Measurements from ENCODE around the gene PEX6. TPM values are rescaled to one million over a fixed set of nuclear protein-coding genes. Genes with fewer than 3 reads are reported as not detected.

Gene PEX6
- total and polyA plus RNA-seq, 2 donors from 2014 or later: 18.0 to 22.6 TPM

DNA sequence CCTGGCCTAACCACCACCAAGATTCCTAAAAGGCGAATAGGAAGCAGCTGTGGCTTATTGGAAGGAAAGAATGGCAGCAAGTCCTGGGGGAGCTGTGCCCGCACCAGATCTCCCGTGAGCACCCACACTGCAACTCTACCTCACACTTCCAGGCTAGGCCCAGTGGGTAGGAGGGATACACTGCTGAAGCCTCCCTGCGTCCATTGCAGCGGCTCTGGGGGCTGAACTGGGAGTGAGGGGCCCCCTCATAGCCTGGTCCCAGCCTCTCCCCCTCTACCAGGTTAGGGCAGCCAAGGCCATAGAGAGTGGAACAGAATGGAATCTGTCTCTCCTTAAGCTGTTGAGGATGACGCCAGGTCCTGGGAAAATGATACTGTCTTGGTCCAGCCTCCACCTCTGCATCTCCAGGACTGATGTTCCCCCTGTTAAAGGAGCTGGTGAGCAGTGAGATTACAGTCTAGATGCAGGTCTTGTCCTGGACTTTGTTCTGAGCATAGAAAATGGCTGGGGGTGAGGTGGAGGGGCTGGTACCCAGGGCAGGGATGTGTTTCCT, 38.4 kb downstream of the PEX6 start:
- Histone ChIP-seq H3K4me1 (ENCODE audit: control insufficient read depth in 2 of 3, insufficient read depth in 2 of 3, low read depth in 1 of 3, low read length in 3 of 3) (no peaks in the 10 kb centered on the region), H3K27ac (ENCODE audit: low read depth in 2 of 2, low read length in 2 of 2) (no peak overlapping the region), H3K9me3 (ENCODE audit: control insufficient read depth in 2 of 3, insufficient read depth in 1 of 3, low read length in 3 of 3) (no peaks in the 10 kb centered on the region), H3K36me3 (ENCODE audit: control insufficient read depth in 2 of 3, insufficient read depth in 3 of 3, low read length in 3 of 3) (peaks cover 0 to 16% (median 15%) of the 10 kb centered on the region in 3 donors), H3K27me3 (ENCODE audit: control insufficient read depth, insufficient read depth, low read length) (no peaks in the 10 kb centered on the region), H3K4me3 (ENCODE audit: low read length in 3 of 3) (no peak overlapping the region), H3K9ac (ENCODE audit: low read length in 3 of 3) (no peak overlapping the region)
- intact Hi-C loops (cut with DNase I): no loop called here
- DNase-seq (peak in 1 of 5 donors; percentile 32), FAIRE-seq (no peak)
- TF ChIP-seq CTCF (IDR thresholded peaks at IDR 0.05; ENCODE audit: borderline replicate concordance, extremely low read depth, insufficient read depth): no peak

- Histone ChIP-seq H3K27ac (ENCODE audit: low read depth in 2 of 2, low read length in 2 of 2) (no peak overlapping the region), H3K4me3 (ENCODE audit: low read length in 3 of 3) (no peak overlapping the region), H3K4me1 (ENCODE audit: control insufficient read depth in 2 of 3, insufficient read depth in 2 of 3, low read depth in 1 of 3, low read length in 3 of 3) (no peaks in the 10 kb centered on the region), H3K36me3 (ENCODE audit: control insufficient read depth in 2 of 3, insufficient read depth in 3 of 3, low read length in 3 of 3) (peaks cover 0 to 19% (median 19%) of the 10 kb centered on the region in 3 donors), H3K27me3 (ENCODE audit: control insufficient read depth, insufficient read depth, low read length) (no peaks in the 10 kb centered on the region), H3K9me3 (ENCODE audit: control insufficient read depth in 2 of 3, insufficient read depth in 1 of 3, low read length in 3 of 3) (no peaks in the 10 kb centered on the region), H3K9ac (ENCODE audit: low read length in 3 of 3) (no peak overlapping the region)
- intact Hi-C loops (cut with DNase I): no loop called here
- peak in 1 of 5 donors; percentile 1 for DNase-seq
- FAIRE-seq: no peak
- TF ChIP-seq CTCF (IDR thresholded peaks at IDR 0.05; ENCODE audit: borderline replicate concordance, extremely low read depth, insufficient read depth): no peak
These were observed 39.2 kb downstream of the PEX6 start for GRCh38 chr6:42939810-42940167.

GRCh38 chr6:42938987-42939809, 39.8 kb downstream of the PEX6 start:
- Histone ChIP-seq H3K4me3 (ENCODE audit: low read length in 3 of 3) (no peak overlapping the region), H3K36me3 (ENCODE audit: control insufficient read depth in 2 of 3, insufficient read depth in 3 of 3, low read length in 3 of 3) (peaks cover 0 to 23% (median 22%) of the 10 kb centered on the region in 3 donors), H3K9ac (ENCODE audit: low read length in 3 of 3) (no peak overlapping the region), H3K9me3 (ENCODE audit: control insufficient read depth in 2 of 3, insufficient read depth in 1 of 3, low read length in 3 of 3) (no peaks in the 10 kb centered on the region), H3K27ac (ENCODE audit: low read depth in 2 of 2, low read length in 2 of 2) (no peak overlapping the region), H3K4me1 (ENCODE audit: control insufficient read depth in 2 of 3, insufficient read depth in 2 of 3, low read depth in 1 of 3, low read length in 3 of 3) (no peaks in the 10 kb centered on the region), H3K27me3 (ENCODE audit: control insufficient read depth, insufficient read depth, low read length) (no peaks in the 10 kb centered on the region)
- FAIRE-seq (no peak), DNase-seq (peak in 1 of 5 donors; percentile 43)
- intact Hi-C loops (cut with DNase I): no loop called here
- TF ChIP-seq CTCF (IDR thresholded peaks at IDR 0.05; ENCODE audit: borderline replicate concordance, extremely low read depth, insufficient read depth): no peak
